HG03039 (cell line): ENCODE measurements around the gene CAPRIN1.
"Not testable (repeated sequence)": the region's sequence is repeated elsewhere in the genome, so short reads cannot be mapped to it uniquely, and the experiment has no call there.

Source experiments
- ATAC-seq: cut with Tn5 transposase; IDR thresholded peaks from one replicate; pipeline ENCODE4 v1.9.1; 2021; ENCODE audit warnings: mild to moderate bottlenecking, moderate library complexity; ENCODE audit not compliant: unreplicated experiment

CAPRIN1 gene

GRCh38 chr11:34084637-34085036 is 33.1 kb downstream of the CAPRIN1 start:
- ATAC-seq, result no peak

GRCh38 chr11:34086554-34087283 is 35.2 kb downstream of the CAPRIN1 start:
- no peak for ATAC-seq

GRCh38 chr11:34091825-34092224 is 40.3 kb downstream of the CAPRIN1 start:
- no peak for ATAC-seq

GRCh38 chr11:34094900-34095299 is 43.4 kb downstream of the CAPRIN1 start:
- not testable (repeated sequence) for ATAC-seq

- no peak for ATAC-seq
These were observed 47.3 kb downstream of the CAPRIN1 start for GRCh38 chr11:34098813-34099212.

GRCh38 chr11:34104680-34105078 is 53.1 kb downstream of the CAPRIN1 start:
- ATAC-seq, result no peak

- ATAC-seq, result peak; percentile 86
These were observed 53.8 kb downstream of the CAPRIN1 start, which contains the start of gene NAT10 for GRCh38 chr11:34105079-34105956. Gene NAT10 (plus strand): TSS chr11:34105629. CDS start chr11:34108226, 2,597 bp downstream.

GRCh38 chr11:34105957-34106504 is 54.5 kb downstream of the CAPRIN1 start:
- peak; percentile 19 for ATAC-seq

- ATAC-seq, result no peak
These were observed 60.3 kb downstream of the CAPRIN1 start for GRCh38 chr11:34111722-34112270.

- no peak for ATAC-seq
These were observed 62.5 kb downstream of the CAPRIN1 start for GRCh38 chr11:34114014-34114413.

GRCh38 chr11:34114471-34114870 is 62.9 kb downstream of the CAPRIN1 start:
- ATAC-seq, result no peak

- ATAC-seq, result no peak
These were observed 69.1 kb downstream of the CAPRIN1 start for GRCh38 chr11:34120651-34121050.

GRCh38 chr11:34124885-34125668 is 73.5 kb downstream of the CAPRIN1 start:
- ATAC-seq, result no peak

GRCh38 chr11:34126959-34127848 is 75.7 kb downstream of the CAPRIN1 start:
- ATAC-seq, result no peak

- ATAC-seq, result no peak
These were observed 77.3 kb downstream of the CAPRIN1 start for GRCh38 chr11:34128824-34129223.

- ATAC-seq, result no peak
These were observed 80.9 kb downstream of the CAPRIN1 start for GRCh38 chr11:34132261-34132965.

GRCh38 chr11:34134765-34135164 is 83.2 kb downstream of the CAPRIN1 start:
- no peak for ATAC-seq

GRCh38 chr11:34135439-34135838 is 83.9 kb downstream of the CAPRIN1 start:
- ATAC-seq, result no peak

GRCh38 chr11:34136420-34136819 is 84.9 kb downstream of the CAPRIN1 start:
- ATAC-seq, result no peak
